Glutamatergic neuron (in vitro differentiated cells): ENCODE data around the gene CFAP52. TPM values are rescaled to one million over a fixed set of nuclear protein-coding genes. Genes with fewer than 3 reads are reported as not detected.

Experiments
- DNase-seq: peaks from one replicate; pipeline ENCODE4 v3.0.0; 2022
- H3K27ac Mint-ChIP-seq: one replicate; pipeline ENCODE4 v1.8.0; 2020; ENCODE audit warnings: mild to moderate bottlenecking, mixed read lengths, inconsistent platforms; ENCODE audit not compliant: unreplicated experiment
- H3K27me3 Mint-ChIP-seq: one replicate; pipeline ENCODE4 v1.8.0; 2020; ENCODE audit warnings: mild to moderate bottlenecking, moderate library complexity, mixed read lengths, inconsistent platforms; ENCODE audit not compliant: unreplicated experiment
- H3K36me3 Mint-ChIP-seq: one replicate; pipeline ENCODE4 v1.8.0; 2020; ENCODE audit warnings: mild to moderate bottlenecking, mixed read lengths, inconsistent platforms; ENCODE audit not compliant: unreplicated experiment
- H3K4me1 Mint-ChIP-seq: one replicate; pipeline ENCODE4 v1.8.0; 2020; ENCODE audit warnings: mild to moderate bottlenecking, low read depth, mixed read lengths, inconsistent platforms; ENCODE audit not compliant: unreplicated experiment
- H3K4me3 Mint-ChIP-seq: one replicate; pipeline ENCODE4 v1.8.0; 2020; ENCODE audit warnings: mild to moderate bottlenecking, mixed read lengths, inconsistent platforms; ENCODE audit not compliant: unreplicated experiment
- H3K9me3 Mint-ChIP-seq: one replicate; pipeline ENCODE4 v1.8.0; 2020; ENCODE audit warnings: mild to moderate bottlenecking, moderate library complexity, mixed read lengths, inconsistent platforms; ENCODE audit not compliant: unreplicated experiment
- CTCF ChIP-seq: fragments of 200-600 bp; sonication (generic); IDR thresholded peaks from one replicate; pipeline ENCODE4 v1.5.0; 2021; ENCODE audit not compliant: partially characterized antibody, unreplicated experiment
- total RNA-seq: library from RNA; stranded (reverse); fragmentation: NEBNext Ultra II Directional; extraction: Animal tissue kit (Norgen Biotek cat#: 25700); gene quantifications from one replicate; pipeline ENCODE4 v1.2.1, GENCODE V29; 2021; ENCODE audit not compliant: unreplicated experiment

Gene CFAP52
- total RNA-seq, 1 donor from 2014 or later: not detected

- no peaks in the 10 kb centered on the region for H3K9me3 Mint-ChIP-seq
- TF ChIP-seq CTCF: no peak
Observed at GRCh38 chr17:9676084-9676483, 99.6 kb downstream of the CFAP52 start.

GRCh38 chr17:9676820-9677310 is 100.4 kb downstream of the CFAP52 start:
- Mint-ChIP-seq H3K36me3 (peaks cover 7% of the 10 kb centered on the region), H3K4me3 (no peak overlapping the region), H3K27ac (no peak overlapping the region), H3K27me3 (no peaks in the 10 kb centered on the region), H3K9me3 (no peaks in the 10 kb centered on the region), H3K4me1 (peaks cover 5% of the 10 kb centered on the region)
- TF ChIP-seq CTCF: no peak
- DNase-seq: no peak

More at GRCh38 chr17:9676084-9676483, 99.6 kb downstream of the CFAP52 start:
- DNase-seq: no peak
- H3K4me3 Mint-ChIP-seq: no peak overlapping the region
- no peak overlapping the region for H3K27ac Mint-ChIP-seq
- H3K4me1 Mint-ChIP-seq: peaks cover 10% of the 10 kb centered on the region
- H3K27me3 Mint-ChIP-seq: no peaks in the 10 kb centered on the region
- peaks cover 7% of the 10 kb centered on the region for H3K36me3 Mint-ChIP-seq

- no peak for TF ChIP-seq CTCF
- H3K27ac Mint-ChIP-seq: no peak overlapping the region
- peaks cover 5% of the 10 kb centered on the region for H3K4me1 Mint-ChIP-seq
- no peak overlapping the region for H3K4me3 Mint-ChIP-seq
- no peaks in the 10 kb centered on the region for H3K9me3 Mint-ChIP-seq
- DNase-seq: no peak
- H3K36me3 Mint-ChIP-seq: peaks cover 7% of the 10 kb centered on the region
- no peaks in the 10 kb centered on the region for H3K27me3 Mint-ChIP-seq
Observed at GRCh38 chr17:9677411-9677810, 101.0 kb downstream of the CFAP52 start.

- Mint-ChIP-seq H3K4me3 (no peak overlapping the region), H3K4me1 (peaks cover 5% of the 10 kb centered on the region), H3K36me3 (peaks cover 7% of the 10 kb centered on the region)
Observed at GRCh38 chr17:9677896-9678295, 101.5 kb downstream of the CFAP52 start.

More at GRCh38 chr17:9677896-9678295, 101.5 kb downstream of the CFAP52 start:
- Mint-ChIP-seq H3K9me3 (no peaks in the 10 kb centered on the region), H3K27ac (no peak overlapping the region), H3K27me3 (no peaks in the 10 kb centered on the region)
- no peak for DNase-seq
- TF ChIP-seq CTCF: no peak
